ENCODE data around the gene FKBP4. TPM values are rescaled to one million over a fixed set of nuclear protein-coding genes. Genes with fewer than 3 reads are reported as not detected.

FKBP4 gene
- total RNA-seq, 1 donor from 2014 or later = 45.3 TPM

DNA sequence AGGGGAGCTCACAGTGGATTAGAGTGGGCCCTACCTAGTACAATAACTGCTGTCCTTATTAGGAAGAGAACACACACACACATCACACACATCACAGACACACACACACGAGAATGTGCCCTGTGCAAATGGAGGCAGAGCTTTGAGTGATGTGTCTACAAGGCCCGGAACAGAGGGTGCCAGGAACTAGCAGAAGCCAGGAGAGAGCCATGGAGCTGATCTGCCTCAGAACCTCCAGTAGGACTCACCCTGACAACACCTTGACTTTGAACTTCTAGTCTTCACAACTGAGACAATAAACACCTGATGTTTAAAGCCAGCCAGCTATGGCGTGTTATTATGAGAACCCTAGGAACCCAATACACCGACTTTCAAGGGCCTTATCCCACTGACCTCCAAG is 29.7 kb upstream of the FKBP4 start:
- H3K36me3 Mint-ChIP-seq = no peaks in the 10 kb centered on the region
- no peak for DNase-seq (ENCODE audit: low spot score)
- H3K9me3 ChIP-seq (ENCODE audit: low read depth) = no peaks in the 10 kb centered on the region
- H3K27me3 Mint-ChIP-seq (ENCODE audit: insufficient read depth, low read depth) = peaks cover 1% of the 10 kb centered on the region
- H3K9ac ChIP-seq = no peak overlapping the region
- TF ChIP-seq EZH2phosphoT487 (IDR thresholded peaks at IDR 0.05) (no peak), EZH2 (IDR thresholded peaks at IDR 0.05) (no peak)
- TF ChIP-seq, protein P1, sequence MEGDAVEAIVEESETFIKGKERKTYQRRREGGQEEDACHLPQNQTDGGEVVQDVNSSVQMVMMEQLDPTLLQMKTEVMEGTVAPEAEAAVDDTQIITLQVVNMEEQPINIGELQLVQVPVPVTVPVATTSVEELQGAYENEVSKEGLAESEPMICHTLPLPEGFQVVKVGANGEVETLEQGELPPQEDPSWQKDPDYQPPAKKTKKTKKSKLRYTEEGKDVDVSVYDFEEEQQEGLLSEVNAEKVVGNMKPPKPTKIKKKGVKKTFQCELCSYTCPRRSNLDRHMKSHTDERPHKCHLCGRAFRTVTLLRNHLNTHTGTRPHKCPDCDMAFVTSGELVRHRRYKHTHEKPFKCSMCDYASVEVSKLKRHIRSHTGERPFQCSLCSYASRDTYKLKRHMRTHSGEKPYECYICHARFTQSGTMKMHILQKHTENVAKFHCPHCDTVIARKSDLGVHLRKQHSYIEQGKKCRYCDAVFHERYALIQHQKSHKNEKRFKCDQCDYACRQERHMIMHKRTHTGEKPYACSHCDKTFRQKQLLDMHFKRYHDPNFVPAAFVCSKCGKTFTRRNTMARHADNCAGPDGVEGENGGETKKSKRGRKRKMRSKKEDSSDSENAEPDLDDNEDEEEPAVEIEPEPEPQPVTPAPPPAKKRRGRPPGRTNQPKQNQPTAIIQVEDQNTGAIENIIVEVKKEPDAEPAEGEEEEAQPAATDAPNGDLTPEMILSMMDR (IDR thresholded peaks at IDR 0.05) = no peak
- H4K20me1 ChIP-seq (ENCODE audit: low read depth) = no peaks in the 10 kb centered on the region
- H3K27me3 ChIP-seq = no peaks in the 10 kb centered on the region
- no peaks in the 10 kb centered on the region for H3K36me3 ChIP-seq
- H3K9me3 Mint-ChIP-seq = no peaks in the 10 kb centered on the region
- H2AFZ ChIP-seq (replicated peaks) = no peak overlapping the region
- H3K4me2 ChIP-seq = no peak overlapping the region
- H3K27ac Mint-ChIP-seq = no peak overlapping the region
- H3K4me3 ChIP-seq = no peak overlapping the region
- H3K79me2 ChIP-seq (ENCODE audit: low read depth) = no peaks in the 10 kb centered on the region
- H3K27ac ChIP-seq = no peak overlapping the region
- H3F3A ChIP-seq (ENCODE audit: low read depth) = no peaks in the 10 kb centered on the region
- no peak overlapping the region for H3K4me3 Mint-ChIP-seq
- no peaks in the 10 kb centered on the region for H3K4me1 ChIP-seq
- H3K4me1 Mint-ChIP-seq = no peaks in the 10 kb centered on the region

DNA sequence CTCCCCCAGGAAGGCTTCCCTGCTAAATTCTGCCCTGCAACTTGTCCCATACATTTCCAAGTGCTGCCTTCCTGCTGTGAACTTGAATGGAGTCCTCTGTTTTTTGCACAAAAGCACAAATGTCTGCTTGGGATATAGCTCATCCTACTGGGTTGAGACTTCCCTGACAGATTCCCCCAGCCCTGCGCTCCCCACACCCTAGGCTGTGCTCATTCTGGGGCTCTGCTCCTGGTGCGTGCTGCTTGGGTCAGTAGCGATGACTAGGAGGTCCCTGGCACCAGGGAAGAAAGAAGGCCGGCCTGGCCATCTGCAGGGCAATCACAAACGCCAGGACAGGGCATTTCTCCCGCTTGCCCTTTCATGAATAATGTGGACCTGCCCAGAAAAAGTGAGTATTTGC is 29.2 kb upstream of the FKBP4 start:
- no peak overlapping the region for H2AFZ ChIP-seq (replicated peaks)
- no peak overlapping the region for H3K9ac ChIP-seq
- H3K27me3 Mint-ChIP-seq (ENCODE audit: insufficient read depth, low read depth) = no peaks in the 10 kb centered on the region
- H3K36me3 ChIP-seq = no peaks in the 10 kb centered on the region
- no peaks in the 10 kb centered on the region for H3K9me3 Mint-ChIP-seq
- H3K4me2 ChIP-seq = no peak overlapping the region
- no peaks in the 10 kb centered on the region for H3F3A ChIP-seq (ENCODE audit: low read depth)
- no peaks in the 10 kb centered on the region for H3K27me3 ChIP-seq
- H3K36me3 Mint-ChIP-seq = no peaks in the 10 kb centered on the region
- no peaks in the 10 kb centered on the region for H3K4me1 Mint-ChIP-seq
- no peak for DNase-seq (ENCODE audit: low spot score)
- no peaks in the 10 kb centered on the region for H3K9me3 ChIP-seq (ENCODE audit: low read depth)
- H3K4me1 ChIP-seq = no peaks in the 10 kb centered on the region
- no peak overlapping the region for H3K4me3 ChIP-seq
- no peak overlapping the region for H3K27ac Mint-ChIP-seq
- no peaks in the 10 kb centered on the region for H3K79me2 ChIP-seq (ENCODE audit: low read depth)
- no peak overlapping the region for H3K4me3 Mint-ChIP-seq
- TF ChIP-seq, protein P1 (IDR thresholded peaks at IDR 0.05) = no peak
- no peak for TF ChIP-seq EZH2phosphoT487 (IDR thresholded peaks at IDR 0.05)
- no peak for TF ChIP-seq EZH2 (IDR thresholded peaks at IDR 0.05)
- H3K27ac ChIP-seq = no peak overlapping the region
- no peaks in the 10 kb centered on the region for H4K20me1 ChIP-seq (ENCODE audit: low read depth)

DNA sequence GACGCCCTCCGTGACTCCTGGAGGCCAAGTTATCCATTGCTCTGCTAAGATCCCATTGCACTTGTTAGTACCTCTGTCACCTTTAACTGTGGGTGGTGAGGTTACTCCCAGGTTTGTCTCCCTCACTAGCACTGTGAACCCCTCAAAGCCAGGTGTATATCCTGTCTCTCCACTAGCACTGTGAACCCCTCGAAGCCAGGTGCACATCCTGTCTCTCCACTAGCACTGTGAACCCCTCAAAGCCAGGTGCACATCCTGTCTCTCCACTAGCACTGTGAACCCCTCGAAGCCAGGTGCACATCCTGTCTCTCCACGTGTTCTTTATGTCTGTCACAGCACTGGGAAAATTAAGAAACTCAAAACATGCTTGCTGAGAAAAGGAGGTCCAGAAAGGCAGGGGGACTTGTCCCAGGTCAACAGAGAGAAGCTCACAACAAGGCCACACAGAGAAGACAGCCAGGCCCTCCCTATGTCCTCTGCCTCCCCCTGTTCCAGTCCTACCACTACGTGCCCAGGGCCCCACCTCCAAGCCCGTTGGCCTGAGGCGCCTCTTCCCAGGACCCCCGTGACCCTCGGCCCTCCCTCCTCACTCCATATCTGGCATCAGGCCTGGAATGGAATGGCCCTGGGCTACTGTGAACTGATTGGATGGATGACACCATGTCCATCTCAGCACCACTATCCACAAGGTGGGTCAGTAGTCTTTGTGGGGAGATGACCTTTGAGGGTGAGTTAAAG is 26.4 kb upstream of the FKBP4 start:
- H3K4me3 Mint-ChIP-seq = no peak overlapping the region
- H2AFZ ChIP-seq (replicated peaks) = no peak overlapping the region
- H3K27me3 ChIP-seq = no peaks in the 10 kb centered on the region
- H3K4me3 ChIP-seq = no peak overlapping the region
- TF ChIP-seq EZH2 (IDR thresholded peaks at IDR 0.05) (no peak), EZH2phosphoT487 (IDR thresholded peaks at IDR 0.05) (no peak)
- TF ChIP-seq, protein P1 (IDR thresholded peaks at IDR 0.05) = no peak
- H3K27me3 Mint-ChIP-seq (ENCODE audit: insufficient read depth, low read depth) = peaks cover 2% of the 10 kb centered on the region
- H3F3A ChIP-seq (ENCODE audit: low read depth) = no peaks in the 10 kb centered on the region
- no peaks in the 10 kb centered on the region for H3K9me3 ChIP-seq (ENCODE audit: low read depth)
- no peak for DNase-seq (ENCODE audit: low spot score)
- no peaks in the 10 kb centered on the region for H3K36me3 ChIP-seq
- no peaks in the 10 kb centered on the region for H3K9me3 Mint-ChIP-seq
- no peaks in the 10 kb centered on the region for H4K20me1 ChIP-seq (ENCODE audit: low read depth)
- no peak overlapping the region for H3K9ac ChIP-seq
- H3K4me2 ChIP-seq = no peak overlapping the region
- no peaks in the 10 kb centered on the region for H3K79me2 ChIP-seq (ENCODE audit: low read depth)
- no peak overlapping the region for H3K27ac ChIP-seq
- no peak overlapping the region for H3K27ac Mint-ChIP-seq
- H3K4me1 ChIP-seq = no peaks in the 10 kb centered on the region
- H3K36me3 Mint-ChIP-seq = no peaks in the 10 kb centered on the region
- H3K4me1 Mint-ChIP-seq = no peaks in the 10 kb centered on the region
